ENCODE results near the gene EDIL3.

EDIL3 gene, protein sequence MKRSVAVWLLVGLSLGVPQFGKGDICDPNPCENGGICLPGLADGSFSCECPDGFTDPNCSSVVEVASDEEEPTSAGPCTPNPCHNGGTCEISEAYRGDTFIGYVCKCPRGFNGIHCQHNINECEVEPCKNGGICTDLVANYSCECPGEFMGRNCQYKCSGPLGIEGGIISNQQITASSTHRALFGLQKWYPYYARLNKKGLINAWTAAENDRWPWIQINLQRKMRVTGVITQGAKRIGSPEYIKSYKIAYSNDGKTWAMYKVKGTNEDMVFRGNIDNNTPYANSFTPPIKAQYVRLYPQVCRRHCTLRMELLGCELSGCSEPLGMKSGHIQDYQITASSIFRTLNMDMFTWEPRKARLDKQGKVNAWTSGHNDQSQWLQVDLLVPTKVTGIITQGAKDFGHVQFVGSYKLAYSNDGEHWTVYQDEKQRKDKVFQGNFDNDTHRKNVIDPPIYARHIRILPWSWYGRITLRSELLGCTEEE

DNA sequence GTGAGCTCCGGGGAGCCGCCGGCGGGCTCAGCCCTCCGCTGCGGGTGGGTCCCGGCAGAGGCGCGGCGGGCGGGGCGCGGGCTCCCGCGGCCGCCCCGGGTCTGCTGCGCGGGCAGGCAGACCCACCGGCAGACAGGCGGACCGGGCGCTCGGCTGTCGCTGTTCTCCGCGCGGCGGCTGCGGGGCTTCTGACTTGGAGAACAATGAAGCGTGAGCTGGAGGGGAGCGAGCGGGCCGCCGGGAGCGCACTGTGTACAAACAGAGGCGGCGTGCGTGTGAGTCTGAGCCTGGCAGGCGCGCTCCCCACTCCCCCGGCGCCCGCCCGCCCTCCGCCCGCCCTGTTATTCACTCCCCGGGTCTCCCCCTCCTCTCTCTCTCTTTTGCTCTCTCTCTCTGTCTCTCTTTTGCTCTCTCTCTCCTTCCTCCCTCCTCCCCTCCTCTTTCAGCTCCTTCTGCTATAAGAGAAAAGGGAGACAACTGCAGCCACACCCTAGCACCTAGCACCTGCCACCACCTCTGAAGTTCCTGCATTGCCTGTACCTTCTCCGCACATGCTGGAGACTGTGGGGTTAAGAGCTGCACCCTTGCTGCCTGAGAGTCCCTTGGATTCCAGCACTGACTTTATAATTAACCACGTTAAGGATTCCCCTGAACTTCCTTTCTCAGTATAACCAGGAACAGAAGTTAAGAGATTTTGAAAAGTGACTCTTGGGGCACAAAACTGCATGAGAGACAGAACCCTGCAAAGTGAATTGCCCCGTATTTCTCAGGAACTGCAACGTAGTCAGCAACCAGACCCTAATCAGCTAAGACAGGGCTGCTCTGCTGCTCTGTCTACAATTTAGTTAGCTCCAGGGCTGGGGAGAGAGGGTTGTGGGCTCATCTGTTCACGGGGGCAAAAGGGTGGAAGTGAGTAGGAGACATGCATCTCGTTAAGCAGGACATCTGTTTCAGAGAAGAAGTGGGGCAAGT, at the start of gene EDIL3:
Gene EDIL3 (minus strand): TSS at position 277 of the 972 bp plus-strand sequence. CDS start 506 bp downstream, outside the sequence.
- intact Hi-C loops (cut with DNase I): loop anchor here (5.0 to 10.0 kb wide), 3 partner anchors 100 to 460 kb away; no protein-coding TSS in a partner anchor
- DNase-seq: peak; percentile 69 to 93 (median 86)

DNA sequence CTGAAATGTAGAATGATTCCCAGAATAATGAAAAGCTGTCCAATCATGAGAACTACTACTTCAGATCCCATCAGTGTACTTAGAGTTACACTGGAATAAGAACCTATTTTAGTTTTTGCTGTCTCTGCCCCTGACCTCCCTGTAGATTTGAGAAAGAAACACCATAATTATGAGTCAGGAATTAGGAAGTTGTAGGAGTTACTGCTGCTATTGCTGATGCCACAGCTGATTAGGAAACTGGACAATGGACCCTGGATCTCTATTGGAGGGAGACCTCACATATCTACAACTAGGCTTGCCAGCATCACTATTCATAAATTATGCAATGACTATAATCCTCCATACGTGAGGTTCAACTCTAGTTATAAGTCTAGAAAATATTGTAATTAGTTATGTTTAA, 48.8 kb upstream of the EDIL3 start:
- intact Hi-C loops (cut with DNase I): no loop called here
- DNase-seq: no peak

DNA sequence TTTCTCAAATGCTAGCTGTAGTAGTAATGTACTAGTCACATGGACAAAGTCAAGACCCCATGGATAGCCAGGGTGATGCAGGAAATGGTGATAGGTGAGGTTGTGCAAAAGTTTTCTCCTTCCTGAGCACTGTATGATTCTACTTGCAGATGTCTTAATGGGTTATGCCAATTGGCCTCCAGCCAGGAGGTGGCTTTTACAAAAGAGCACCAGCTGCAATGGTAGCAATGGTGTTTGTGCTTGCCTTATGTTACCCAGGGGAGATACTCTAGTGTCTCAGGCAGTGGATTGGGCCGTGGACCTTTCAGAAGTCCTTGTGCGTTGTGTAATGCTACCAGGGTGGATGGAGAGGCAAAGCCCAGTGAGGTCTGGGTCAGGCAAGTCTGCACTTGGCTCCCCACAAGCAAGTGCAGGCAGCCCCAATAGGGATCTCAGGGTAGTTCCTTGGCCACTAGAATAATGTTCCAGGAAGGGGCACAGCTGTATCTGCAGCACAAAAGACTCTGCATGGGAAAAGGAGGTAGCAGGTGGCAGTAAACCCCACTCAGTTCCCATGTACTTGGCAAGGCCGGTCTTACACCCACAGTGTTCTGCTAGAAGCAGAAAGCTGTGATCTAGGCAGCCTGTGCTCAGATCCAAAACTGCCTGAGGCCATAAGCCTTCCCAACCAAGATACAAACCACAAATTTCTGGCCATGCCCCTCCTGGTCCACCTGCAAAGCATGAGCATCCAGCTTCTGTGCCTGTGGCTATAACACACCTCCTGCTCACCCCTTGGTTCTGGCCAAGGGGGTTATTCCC, 46.4 kb upstream of the EDIL3 start:
- no peak for DNase-seq
- intact Hi-C loops (cut with DNase I): no loop called here

DNA sequence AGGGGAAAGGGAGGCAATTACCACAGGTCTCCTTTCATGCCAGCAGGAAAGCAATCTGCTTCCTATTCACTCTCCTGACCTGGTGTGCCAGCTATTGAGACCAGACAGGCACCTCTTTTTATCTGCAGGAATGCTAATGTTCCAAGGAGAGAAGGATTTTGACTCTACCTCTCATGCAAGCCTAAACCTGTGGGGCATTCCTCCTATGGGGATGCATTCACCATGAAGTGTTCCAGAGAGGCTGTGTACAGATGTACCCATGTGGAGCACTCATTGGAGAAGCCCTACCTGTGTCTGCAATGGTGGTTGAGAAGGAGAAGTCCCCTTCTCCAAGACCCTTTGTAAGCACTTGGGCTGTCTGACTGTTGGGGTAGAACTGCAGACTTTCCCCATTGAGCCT, 45.4 kb upstream of the EDIL3 start:
- intact Hi-C loops (cut with DNase I): no loop called here
- no peak for DNase-seq

DNA sequence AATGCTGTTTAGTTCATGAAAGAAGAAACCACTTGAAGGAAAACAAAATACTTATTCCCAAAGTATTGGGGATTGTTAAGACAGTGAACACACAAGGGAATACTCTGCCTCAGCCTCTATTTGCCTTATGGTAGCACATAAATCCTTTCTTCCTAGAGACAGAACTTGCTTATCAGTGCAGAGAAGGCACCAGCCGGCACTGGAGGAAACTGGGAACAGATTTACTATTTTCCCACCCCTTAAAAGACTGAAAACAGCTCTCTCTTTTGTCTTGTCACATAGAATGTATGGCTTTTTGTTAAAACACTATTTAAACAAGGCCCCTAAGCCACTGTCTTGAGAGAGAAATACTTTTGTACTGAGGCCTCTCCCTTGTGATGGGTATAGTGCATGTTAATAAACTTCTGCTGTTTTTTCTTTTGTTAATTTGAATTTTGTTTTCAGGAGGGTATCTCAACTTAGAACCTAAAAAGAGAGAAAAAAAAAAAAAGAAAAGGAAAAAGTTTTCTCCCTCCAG, 40.7 kb upstream of the EDIL3 start:
- intact Hi-C loops (cut with DNase I): no loop called here
- DNase-seq: peak in 1 of 42 donors; percentile 12

DNA sequence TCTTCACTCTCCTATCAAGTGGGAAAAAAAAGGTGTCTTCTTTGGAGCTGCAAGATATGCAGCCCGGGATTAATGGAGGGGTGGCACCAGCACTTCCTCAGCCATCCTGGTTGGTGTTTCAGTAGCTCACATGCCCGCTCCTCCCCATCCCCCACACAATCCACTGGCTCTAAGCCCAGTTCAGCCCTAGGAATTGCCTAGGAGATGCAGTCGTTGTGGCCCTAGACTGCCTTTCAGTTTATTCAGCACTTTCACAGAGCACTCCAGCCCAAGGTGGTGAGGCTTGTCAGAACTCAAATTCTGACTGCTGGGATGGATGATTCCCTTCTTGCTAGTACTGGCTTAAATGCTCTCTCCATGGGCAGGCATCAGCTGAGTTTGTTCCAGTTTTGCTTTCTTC, 35.1 kb upstream of the EDIL3 start:
- intact Hi-C loops (cut with DNase I): no loop called here

DNA sequence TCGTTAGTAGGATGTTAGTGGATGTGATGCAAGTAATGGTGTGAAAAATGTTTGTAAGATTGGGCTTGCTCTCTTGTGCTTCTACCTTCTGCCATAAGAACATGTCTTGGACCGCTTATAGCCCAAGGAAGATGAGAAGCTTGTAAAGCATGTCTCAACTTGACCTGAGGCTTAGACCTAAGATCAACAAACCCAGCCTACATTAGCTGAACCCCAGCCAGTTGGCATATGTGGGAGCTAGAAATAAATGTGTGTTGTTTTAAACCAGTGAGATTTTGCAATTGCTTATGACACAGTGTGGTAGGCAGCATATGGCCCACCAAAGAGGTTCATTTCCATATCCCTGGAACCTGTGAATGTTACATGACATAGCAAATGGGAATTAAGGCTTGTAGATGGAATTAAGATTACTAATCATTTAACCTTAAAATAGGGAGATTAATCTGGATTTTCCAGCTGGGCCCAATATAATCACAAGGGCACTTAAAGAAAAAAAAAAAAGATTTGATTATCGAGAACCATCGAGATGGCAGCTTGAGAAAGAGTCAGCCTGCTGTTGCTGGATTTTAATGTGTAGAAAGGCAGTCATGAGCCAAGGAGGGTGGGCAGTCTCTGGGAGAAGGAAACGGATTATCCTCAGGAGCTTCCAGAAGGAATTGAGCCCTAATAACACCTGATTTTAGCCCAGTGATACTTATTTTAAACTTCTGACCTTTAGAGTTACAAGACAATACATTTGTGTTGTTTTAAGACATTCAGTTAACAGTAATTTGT, 27.3 kb upstream of the EDIL3 start:
- no peak for DNase-seq

More for the DNA sequence above, 35.1 kb upstream of the EDIL3 start:
- no peak for DNase-seq

DNA sequence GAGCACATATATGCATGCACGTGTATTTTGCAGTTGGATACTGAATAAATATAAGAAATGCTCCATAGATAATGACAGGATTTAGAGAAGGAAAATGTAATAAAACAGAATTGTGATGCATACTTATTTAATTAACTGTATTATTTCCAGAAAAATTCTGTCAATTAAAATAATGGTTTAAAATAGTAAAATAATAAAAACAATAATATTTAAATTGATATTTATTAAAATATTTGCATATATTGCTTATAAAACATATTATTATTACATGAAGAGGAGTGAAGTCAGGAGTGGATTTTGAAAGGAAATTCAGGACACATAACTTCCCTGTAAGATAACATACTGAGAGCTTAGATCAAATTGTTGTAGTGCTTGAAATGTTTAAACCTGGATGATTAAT, 21.4 kb upstream of the EDIL3 start:
- DNase-seq: no peak
- intact Hi-C loops (cut with DNase I): no loop called here

More for the DNA sequence above, 27.3 kb upstream of the EDIL3 start:
- intact Hi-C loops (cut with DNase I): no loop called here

DNA sequence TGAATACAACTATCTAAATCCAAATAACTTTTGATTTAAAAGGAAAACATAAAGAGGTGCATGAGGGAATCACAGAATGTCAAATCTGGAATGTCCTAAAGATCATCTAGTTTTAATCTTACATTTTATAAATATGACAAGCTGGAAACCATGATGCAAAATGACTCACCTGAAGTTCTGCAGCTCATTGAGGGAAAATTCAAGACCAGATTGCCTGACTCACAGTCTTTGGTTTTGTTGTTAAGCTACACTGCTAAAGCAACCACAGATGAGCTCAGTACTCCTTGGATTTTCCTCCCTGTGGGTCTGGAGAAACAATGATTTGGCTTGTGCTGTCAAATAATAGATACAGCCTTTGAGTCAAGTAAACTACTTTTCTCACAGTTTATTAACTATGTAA, 19.1 kb upstream of the EDIL3 start:
- intact Hi-C loops (cut with DNase I): no loop called here
- DNase-seq: no peak

DNA sequence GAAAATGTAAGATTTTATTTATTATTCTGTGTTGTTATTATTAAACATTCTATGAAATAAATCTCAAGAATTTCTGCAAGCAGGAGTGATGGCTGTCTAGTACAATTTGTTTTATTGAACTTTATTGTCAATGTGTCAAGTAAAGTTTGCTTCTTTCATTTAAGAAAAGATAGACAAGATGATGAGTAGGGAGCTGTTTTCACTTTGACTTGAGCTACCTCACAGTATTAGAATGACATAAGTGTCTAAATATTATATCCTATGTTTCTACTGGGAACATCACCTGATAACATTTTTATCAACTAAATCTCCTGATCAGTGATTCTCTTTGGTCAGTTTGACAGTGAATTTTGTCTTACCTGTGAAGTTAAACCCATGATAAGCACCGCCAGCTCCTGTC, 12.7 kb upstream of the EDIL3 start:
- no peak for DNase-seq
- intact Hi-C loops (cut with DNase I): loop anchor here (5.0 kb wide), 1 partner anchor 170 kb away; no protein-coding TSS in a partner anchor

DNA sequence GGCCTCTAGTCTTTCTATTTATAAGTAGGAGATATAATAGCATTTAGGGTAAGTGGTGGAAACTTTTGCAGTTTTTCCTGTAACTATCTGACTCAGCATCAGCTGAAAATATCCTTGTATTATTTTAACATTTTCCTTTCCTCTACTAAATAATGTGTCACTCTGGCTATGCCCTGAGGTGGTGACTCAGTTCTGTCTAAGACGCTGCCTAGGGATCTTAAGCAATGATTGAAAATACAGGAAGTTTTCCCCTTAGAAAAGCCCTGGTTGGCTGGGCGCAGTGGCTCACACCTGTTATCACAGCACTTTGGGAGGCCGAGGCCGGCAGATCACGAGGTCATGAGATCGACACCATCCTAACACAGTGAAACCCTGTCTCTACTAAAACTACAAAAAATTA, 9.3 kb upstream of the EDIL3 start:
- DNase-seq: peak in 3 of 42 donors; percentile 1 to 28 (median 24)
- intact Hi-C loops (cut with DNase I): no loop called here

DNA sequence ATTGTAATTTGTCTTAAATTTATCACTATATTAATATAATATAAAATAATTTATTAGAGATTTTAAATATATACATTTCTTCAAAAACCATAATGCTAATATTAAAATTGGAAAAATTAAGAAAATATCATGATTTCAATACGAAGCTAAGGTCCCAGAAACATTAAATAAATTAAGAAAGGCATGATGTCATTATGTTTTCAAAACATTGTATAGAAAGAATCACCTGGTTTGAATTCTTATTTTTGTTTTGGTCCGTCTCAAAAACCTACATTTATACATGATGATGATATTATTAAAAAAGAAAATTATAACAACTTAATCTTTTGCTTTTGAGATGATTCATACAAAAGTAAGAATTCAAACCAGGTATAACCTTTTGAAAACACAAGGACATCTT, 8.2 kb upstream of the EDIL3 start:
- no peak for DNase-seq
- intact Hi-C loops (cut with DNase I): no loop called here

DNA sequence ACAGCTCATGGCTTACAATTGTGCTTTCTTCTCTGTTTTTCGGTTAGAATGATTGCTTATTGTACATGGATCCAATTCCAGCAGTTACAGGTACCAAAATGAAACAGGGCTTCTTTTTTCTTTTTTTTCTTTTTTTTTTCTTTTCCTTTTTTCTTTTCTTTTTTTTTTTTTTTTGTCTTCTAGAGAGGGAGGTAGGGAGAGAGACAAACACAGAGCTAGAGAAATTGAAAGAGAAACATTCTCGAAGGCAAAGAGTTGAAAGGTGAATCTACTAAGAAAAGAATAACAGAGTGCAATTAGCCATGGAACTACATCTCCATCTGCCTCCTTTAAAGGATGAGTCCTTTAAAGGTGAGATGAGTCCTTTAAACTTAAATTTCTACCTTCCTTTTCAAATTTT, 1.0 kb upstream of the EDIL3 start:
- no peak for DNase-seq
- intact Hi-C loops (cut with DNase I): loop anchor here (5.0 to 10.0 kb wide), 3 partner anchors 101 to 461 kb away; no protein-coding TSS in a partner anchor

DNA sequence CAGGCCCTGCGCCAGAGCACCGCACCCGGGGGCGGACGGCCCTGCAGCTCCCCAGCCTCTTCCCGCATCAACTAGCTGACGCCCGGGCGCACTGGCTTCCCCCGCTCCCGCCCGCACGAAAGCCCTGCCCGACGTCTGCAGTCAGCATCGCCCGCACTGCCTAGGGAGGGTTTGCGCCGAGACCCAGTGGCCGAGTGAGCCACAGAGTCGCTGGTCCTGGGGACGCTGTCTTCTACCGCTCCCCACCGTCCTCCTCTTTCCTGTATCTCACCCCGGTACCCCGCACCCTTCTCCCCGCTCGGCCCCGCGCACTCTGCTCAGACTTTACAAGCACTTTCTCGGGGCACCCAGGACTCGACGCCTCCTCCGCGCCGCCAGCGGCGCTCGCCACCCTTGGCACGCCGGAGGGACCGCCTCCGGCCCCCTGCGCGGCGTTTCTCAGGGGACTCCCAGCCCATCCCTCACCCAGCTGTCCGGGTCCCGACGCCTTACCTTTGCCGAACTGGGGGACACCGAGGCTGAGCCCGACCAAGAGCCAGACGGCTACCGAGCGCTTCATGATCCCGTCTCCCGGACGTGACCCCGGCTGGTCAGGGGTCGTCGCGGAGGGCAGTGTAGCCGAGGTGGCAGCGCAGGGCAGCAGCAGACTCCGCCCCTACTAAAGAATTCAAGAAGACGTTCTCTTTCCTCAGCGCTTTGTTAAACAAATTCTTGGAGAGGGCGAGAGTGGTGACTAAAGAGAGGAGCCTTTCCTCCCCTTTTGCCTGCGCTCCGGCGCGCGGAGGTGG, 670 bp downstream of the EDIL3 start:
- intact Hi-C loops (cut with DNase I): loop anchor here (10.0 kb wide), 2 partner anchors 99 to 459 kb away; no protein-coding TSS in a partner anchor
- DNase-seq: peak; percentile 25 to 87 (median 70)

DNA sequence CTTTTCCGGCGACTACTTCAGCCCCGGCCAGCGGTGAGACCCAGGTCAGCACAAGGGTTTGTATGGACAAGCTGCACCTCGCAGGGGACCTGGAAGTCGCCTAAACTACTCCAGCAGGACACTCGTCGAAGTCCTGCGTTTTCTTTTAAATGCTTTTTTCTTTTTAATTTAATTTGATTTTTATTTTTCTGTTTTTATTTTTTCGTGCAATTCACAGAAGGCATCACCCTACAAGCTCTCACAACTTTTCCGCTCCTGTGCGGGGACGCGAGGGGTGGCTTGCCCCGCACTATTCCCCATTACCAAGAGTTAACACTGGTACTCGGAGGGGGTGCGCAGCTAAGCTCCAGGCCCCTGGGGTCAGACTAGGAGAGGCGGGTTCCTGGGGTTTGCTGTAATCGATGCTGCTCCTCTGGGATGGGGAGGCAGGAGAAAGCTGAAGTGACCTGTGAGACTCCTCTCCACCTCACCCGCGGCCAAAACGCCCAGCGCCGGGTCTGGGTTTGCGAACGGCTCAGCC, 1.3 kb downstream of the EDIL3 start:
- intact Hi-C loops (cut with DNase I): loop anchor here (10.0 kb wide), 2 partner anchors 99 to 459 kb away; no protein-coding TSS in a partner anchor
- peak in 6 of 42 donors; percentile 13 to 35 (median 20) for DNase-seq
